ENCODE data around the gene VANGL2. TPM values are rescaled to one million over a fixed set of nuclear protein-coding genes. Genes with fewer than 3 reads are reported as not detected.

Gene VANGL2
- 1 to 10 TPM; 5.8 to 6.3 TPM for total RNA-seq
- long read RNA-seq, partial matches to known transcripts: 0 of 1 reads
- long read RNA-seq, other reads (novel, unspliced or antisense): 1 of 1 reads

- intact Hi-C loops (cut with DNase I, micrococcal nuclease): no loop called here
- ATAC-seq: peak; percentile 78
- DNase-seq: peak; percentile 69 to 84
Observed at GRCh38 chr1:160400223-160400645, at the start of gene VANGL2. Gene VANGL2 (plus strand): TSS chr1:160400564. CDS start chr1:160415838, 15,274 bp downstream.

- intact Hi-C loops (cut with DNase I, micrococcal nuclease): no loop called here
- DNase-seq (no peak), ATAC-seq (no peak)
Observed at GRCh38 chr1:160351629-160352028, 48.7 kb upstream of the VANGL2 start.

GRCh38 chr1:160352555-160352954 is 47.8 kb upstream of the VANGL2 start:
- no peak for DNase-seq
- intact Hi-C loops (cut with DNase I, micrococcal nuclease): no loop called here
- ATAC-seq: no peak

- intact Hi-C loops (cut with DNase I, micrococcal nuclease): no loop called here
- ATAC-seq (no peak), DNase-seq (no peak)
Observed at GRCh38 chr1:160353223-160353622, 47.1 kb upstream of the VANGL2 start.

GRCh38 chr1:160354388-160354985 is 45.9 kb upstream of the VANGL2 start:
- ATAC-seq: peak; percentile 53
- no peak for DNase-seq
- intact Hi-C loops (cut with DNase I, micrococcal nuclease): no loop called here

- DNase-seq: no peak
- intact Hi-C loops (cut with DNase I, micrococcal nuclease): no loop called here
- ATAC-seq: no peak
Observed at GRCh38 chr1:160357286-160358002, 42.9 kb upstream of the VANGL2 start.

- DNase-seq (no peak), ATAC-seq (no peak)
- intact Hi-C loops (cut with DNase I, micrococcal nuclease): no loop called here
Observed at GRCh38 chr1:160358073-160358472, 42.3 kb upstream of the VANGL2 start.

DNA sequence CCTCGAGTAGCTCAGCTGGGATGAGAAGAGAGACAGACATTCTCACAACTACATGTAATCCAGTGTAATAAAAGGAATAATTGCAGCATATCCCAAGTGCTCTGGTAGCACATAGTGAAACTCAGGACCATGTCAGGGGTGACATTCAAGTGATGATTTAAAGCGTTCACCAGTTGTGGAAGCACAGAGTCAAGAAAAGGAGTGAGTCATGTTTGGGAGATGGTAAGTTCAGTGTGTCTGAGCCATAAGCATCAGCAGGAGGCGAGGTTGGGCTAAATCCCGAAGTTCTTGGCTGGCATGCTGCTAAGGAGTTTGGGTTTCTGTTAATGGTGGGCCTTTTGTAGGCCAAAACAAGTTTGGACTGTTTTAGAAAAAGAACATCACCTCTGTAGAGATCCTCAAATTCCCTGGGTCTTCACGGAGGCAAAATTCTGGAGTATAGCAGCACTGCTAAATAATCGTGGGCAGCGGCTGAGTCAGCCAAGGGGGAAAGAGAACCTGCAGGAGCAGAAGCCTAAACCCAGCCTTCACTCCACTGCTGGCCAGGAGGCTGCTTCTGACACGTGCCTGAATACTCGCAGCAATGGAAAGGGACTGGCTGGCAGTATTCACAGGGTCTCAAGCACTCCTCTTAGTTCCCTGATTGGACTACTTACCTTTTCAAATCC is 40.7 kb upstream of the VANGL2 start:
- intact Hi-C loops (cut with DNase I, micrococcal nuclease): no loop called here
- DNase-seq: no peak
- ATAC-seq: no peak

DNA sequence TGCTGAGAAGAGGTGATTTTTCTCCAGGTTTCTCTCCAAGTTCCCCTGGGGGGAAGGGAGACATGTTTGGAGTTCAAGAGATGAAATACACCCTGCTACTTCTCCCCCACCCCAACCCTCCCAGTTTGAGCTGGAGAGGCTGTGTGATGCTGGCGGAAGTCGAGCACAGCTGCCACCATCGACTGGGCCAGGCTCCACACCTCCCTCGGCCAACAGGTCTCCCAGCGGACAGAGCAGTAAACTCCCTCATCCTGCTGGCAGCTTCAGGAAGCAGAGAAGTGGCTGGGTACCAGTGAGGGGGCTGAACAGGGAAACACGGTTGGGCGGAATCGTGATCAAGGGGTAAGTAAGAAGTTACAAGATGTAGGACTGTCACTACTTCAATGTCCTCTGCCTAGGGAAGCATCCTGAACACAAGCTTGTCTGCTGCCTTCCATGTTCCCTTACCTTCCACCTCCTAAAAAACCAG is 40.1 kb upstream of the VANGL2 start:
- no peak for DNase-seq
- intact Hi-C loops (cut with DNase I, micrococcal nuclease): no loop called here
- ATAC-seq: no peak

- no peak for ATAC-seq
- intact Hi-C loops (cut with DNase I, micrococcal nuclease): no loop called here
- DNase-seq: no peak
Observed at GRCh38 chr1:160361199-160361598, 39.2 kb upstream of the VANGL2 start.

GRCh38 chr1:160361814-160362167 is 38.6 kb upstream of the VANGL2 start:
- intact Hi-C loops (cut with DNase I, micrococcal nuclease): no loop called here
- DNase-seq: no peak
- no peak for ATAC-seq

DNA sequence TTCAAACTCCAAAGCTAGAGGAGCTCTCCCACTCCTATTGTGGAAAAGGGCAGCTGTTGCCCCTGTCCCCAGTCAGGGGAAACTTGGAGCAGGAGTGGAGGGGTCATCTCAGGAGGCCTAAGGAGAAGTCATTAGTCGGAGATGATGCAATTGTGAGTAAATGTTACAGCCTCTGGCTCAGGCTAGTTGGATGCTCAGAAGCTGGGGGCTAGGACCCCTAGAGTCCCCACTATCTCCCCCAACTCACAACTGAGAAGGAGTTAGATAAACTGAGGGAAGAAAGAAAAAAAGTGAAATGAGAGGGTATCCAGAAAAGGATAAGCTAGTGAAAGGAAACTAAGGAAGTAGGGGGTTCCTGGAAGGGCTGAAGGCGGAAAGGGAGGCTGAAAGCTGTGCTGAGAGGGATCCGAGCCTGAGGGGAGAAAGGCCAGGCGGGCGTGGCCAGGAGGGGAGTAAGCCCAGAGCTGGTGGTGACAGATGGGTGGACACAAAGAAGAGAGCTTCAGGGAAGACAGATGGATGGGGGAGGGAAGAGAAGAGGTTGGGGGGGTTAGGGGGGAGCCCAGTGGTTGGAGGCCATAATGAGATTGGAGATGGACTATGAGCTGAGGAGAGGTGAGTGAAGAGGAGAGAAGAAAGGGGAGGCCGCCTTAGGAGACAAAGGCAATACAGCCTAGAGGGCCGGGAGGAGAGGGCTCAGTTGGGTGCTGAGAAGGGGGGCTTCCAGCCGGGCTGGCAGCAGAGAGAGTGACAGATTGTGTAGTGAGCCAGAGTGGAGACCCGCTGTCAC is 38.0 kb upstream of the VANGL2 start:
- DNase-seq: no peak
- intact Hi-C loops (cut with DNase I, micrococcal nuclease): no loop called here
- no peak for ATAC-seq

DNA sequence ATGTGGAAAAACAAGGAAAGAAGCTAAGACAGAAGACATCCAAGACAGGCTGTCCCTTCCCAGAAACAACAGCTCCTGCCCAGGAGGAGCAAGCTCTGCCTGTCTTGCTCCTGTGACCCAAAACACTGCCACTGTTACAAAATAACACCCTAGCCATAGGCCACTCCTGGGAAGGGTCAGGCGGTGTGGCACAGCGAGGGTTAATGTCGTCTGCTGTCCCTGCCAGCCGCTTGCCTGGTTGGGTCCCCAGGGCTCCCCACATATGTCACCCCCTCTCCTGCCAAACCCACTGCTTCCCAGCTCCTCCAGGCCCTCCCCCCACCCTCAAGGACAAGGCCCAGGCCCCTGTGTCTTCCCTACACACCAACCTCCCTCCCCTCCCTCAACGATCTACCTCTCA is 37.4 kb upstream of the VANGL2 start:
- intact Hi-C loops (cut with DNase I, micrococcal nuclease): no loop called here
- ATAC-seq (no peak), DNase-seq (no peak)

DNA sequence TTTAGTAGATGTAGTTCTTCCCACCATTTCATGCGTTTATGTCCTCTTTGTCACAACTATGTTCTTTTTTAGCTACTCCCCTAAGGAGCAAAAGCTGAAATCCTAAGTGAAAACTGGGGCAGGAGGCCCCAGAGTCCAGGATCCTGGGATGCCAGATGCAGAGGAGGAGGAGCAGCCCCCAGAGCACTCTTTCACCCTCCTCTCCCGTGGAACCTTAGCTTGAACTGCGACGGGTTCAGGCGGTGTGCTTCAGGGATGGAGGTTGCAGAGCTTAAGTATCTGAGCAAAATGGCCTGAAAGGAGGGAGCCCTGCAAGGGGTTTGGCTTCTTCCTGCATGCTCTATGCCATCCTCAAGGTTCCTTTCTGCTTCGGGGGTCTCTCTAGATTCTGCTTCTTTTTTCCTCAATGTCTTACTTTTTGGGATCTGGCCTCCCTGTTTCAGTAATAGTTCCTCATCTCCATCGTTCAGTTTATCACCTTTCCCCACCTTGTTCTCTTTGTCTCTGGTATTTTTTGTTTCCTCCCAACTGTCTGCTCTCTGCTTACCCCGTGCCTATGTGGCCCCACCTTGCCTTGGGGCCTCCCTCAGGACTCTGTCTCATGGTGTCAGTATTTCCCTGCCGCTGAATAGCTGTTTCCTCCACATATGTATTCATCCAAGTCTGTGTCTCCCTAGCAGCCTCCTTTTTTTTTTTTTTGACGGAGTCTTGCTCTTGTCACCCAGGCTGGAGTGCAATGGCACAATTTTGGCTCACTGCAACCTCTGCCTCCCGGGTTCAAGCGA is 36.2 kb upstream of the VANGL2 start:
- no peak for ATAC-seq
- no peak for DNase-seq
- intact Hi-C loops (cut with DNase I, micrococcal nuclease): no loop called here

DNA sequence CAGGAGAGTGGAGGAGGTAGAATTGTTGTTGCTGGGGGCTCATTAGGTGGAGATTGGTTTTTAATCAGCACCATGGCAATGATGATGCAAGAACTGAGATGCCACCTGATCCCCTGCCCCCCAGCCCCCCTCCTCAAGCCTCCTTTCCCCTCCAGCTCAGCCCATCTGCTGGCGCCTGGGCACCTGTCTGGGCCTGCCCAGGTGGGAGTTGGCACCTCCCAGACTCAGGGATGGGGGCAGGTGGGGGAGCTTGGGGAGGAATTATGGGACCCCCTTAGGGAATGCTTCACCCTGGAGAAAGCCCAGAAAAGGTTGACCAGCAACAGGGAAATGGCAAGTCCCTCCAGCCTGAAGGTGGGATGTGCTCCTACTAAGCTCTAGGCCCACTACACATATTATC is 35.0 kb upstream of the VANGL2 start:
- DNase-seq (no peak), ATAC-seq (no peak)
- intact Hi-C loops (cut with DNase I, micrococcal nuclease): no loop called here

DNA sequence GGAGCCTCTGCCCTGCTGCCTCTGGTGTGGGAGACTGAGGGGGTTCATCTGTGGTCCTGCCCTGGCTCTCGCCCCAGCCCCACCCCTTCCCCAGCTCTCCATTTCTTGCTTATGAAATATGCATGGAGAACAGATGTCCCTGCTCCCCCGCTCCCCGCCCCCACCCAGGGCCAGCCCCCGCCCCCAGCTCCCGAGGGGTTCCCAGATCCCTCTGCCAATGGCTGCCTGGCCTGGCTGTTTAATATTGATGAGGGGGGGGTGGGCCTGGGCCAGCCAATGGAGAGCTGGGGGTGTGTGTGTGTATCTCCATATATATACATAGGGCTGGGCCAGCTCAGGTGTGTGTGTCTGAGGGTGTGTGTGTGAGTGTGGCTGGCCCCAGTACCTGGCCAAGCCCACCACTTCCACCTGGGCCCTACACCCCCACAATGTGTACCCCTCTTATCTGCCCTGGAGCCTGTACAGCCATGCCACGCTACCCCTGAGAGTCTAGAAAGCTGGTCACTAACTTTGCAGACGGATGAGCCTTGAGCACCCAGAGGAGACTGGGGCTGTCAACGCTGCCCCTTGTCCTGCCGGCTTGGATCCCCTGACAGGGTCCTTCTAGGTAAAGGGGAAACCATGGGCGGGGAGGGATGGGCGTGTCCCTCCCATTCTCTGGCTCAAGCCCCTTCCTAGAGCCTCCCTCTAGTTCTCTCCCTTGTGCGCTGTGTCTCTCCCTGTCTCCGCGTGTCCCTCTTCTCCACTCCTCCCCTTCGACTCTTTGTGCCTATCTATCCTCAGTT is 33.4 kb upstream of the VANGL2 start, which contains the start of gene NHLH1:
NHLH1 (plus strand) TSS at position 341 of the 785 bp plus-strand sequence. CDS start 3,661 bp downstream, outside the sequence.
- intact Hi-C loops (cut with DNase I, micrococcal nuclease): no loop called here
- DNase-seq (no peak), ATAC-seq (no peak)

GRCh38 chr1:160367516-160367900 is 32.9 kb upstream of the VANGL2 start:
- intact Hi-C loops (cut with DNase I, micrococcal nuclease): no loop called here
- ATAC-seq (no peak), DNase-seq (no peak)
